NCI-H2227 treated with DMSO at 0.1 percent for 48 hours (cell line): ENCODE data around the gene BAG2.

Experiments used
- DNase-seq: peaks from one replicate; lab custom pipeline; 2025; lab: John Stamatoyannopoulos, UW

Gene BAG2

DNA sequence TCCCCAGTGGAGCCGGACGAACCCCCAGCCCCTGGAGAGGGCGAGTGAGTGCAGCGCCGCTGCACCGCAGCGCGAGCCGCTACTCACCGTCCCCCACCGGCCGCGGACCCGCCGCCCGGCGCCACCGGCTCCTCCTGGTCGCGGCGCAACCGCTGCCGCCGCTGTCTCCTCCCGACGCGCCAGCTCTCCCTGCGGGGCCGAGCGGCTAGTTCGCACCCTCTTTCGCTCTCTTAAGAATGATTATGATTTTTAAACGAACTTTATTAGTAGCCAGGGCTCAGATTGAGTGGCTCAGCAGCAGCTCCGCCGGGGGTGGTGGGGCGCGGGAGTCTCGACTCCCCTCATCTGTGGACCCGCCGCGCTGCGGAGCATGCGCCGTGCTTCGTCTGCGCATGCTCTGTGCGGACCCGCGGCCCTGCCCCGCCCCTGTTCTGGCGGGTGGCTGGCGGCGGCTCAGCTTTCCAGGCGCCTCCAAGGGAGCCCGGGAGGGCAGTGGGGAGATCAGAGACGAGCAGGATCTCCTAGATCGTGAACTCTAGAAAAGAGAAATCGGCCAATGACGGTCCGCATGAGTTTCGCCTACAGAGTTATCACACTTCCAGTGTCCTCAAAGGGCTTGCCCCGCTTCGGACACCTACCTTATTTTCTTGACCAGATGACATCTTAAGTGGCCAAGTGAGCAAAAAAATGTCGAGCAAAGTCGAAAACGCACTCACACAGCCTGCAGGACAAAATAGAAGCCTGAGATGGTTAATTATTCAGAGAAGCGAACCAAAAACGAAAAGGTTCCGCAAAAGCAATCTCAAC is 50.0 kb downstream of the BAG2 start, which contains the start of gene RAB23:
TSS of gene RAB23 (minus strand) at position 372 of the 807 bp plus-strand sequence. CDS start 11,927 bp downstream, outside the sequence.
- peak; percentile 78 for DNase-seq

DNA sequence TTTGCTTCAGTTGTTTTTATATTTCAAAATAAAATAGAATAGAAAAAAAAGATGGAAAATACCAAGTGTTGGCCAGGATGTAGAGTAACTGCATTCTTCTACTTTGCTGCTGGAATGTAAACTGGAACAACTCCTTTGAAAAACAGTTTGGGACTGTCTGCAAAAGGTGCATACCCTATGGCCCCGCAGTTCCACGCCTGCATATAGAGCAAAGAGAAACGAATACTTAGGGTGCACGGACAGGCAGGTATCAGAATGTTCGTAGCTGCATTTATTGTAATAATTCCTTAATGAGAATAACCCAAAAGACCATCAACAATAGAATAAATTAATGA is 50.6 kb downstream of the BAG2 start:
- DNase-seq = no peak

DNA sequence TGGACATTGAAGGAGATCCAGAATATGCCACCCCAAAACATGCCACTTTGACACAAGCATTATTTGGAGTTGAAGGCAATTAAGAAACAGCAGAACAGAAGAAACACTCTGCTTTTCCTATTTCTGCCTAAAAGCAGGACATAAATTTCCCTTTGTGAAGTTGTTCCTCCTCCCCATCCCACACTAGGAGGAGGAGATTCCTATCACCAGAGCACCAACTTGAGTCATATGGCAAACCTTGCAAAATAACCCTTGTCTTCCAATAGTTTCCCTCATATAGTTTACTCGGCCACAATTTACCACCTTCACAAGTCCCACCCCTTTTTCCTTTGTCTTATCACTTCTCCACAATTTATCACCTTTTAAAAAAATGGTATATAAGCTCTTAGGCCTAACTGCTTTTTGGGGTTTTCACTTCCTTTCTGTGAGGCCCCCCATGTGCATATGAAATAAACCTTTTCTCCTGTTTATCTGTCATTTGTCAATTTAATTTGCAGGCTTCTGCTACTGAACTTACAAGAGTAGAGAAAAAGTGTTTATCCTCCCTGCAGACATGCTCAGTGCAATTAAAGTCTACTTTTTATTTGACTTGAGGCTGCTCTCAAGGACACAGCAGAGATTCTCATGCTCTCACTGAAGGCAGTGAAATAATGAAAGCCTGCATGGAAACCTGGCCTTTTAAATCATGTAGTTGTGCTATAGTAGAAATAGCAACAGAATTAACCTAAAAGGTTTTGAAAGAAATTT is 52.8 kb downstream of the BAG2 start:
- DNase-seq = no peak

DNA sequence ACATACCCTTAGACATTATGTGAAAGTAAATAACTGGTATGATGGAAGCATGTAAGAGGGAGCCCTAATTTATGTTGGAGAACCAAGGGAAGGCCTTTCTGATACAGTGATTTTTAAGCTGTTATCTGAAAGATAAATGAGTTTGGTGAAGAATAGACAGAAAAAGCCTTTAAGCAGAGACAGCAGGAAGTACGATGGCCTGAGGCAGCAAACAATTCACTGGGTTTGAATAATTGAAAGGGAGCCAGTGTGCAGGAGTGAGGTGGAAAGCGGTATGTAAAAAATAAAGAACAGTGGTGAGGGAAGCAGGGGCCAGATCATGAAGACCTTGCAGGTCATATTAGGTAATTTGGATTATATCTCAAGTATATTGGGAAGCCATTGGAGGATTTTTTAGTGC is 54.1 kb downstream of the BAG2 start:
- no peak for DNase-seq
